Large intestine (tissue), 3 donors: ENCODE results near the gene ACSL6. TPM values are rescaled to one million over a fixed set of nuclear protein-coding genes. Genes with fewer than 3 reads are reported as not detected.

Experiments
- DNase-seq, 2 donors: peaks; one replicate each; pipeline versions ENCODE4 v3.0.0 to v3.0.0-alpha.2; 2013
- H3K27ac ChIP-seq: one replicate; pipeline ENCODE4 v1.5.1; 2013; ENCODE audit warnings: low read length
- H3K27me3 ChIP-seq: 2 replicates; pipeline ENCODE4 v1.6.1; 2013; ENCODE audit warnings: low read length; ENCODE audit not compliant: control insufficient read depth, insufficient read depth
- H3K36me3 ChIP-seq: 2 replicates; pipeline ENCODE4 v1.6.1; 2013; ENCODE audit warnings: low read length; ENCODE audit not compliant: control insufficient read depth, insufficient read depth
- H3K4me1 ChIP-seq: one replicate; pipeline ENCODE4 v1.6.1; 2013; ENCODE audit warnings: low read length; ENCODE audit not compliant: control insufficient read depth, insufficient read depth
- H3K4me3 ChIP-seq: one replicate; pipeline ENCODE4 v1.5.1; 2013; ENCODE audit warnings: low read length
- H3K9me3 ChIP-seq: one replicate; pipeline ENCODE4 v1.6.1; 2013; ENCODE audit warnings: mild to moderate bottlenecking, low read depth, low read length, moderate library complexity; ENCODE audit not compliant: control insufficient read depth
- WGBS: methylation state at CpG from one replicate; pipeline ENCODE4 v1.1.5; 2013; ENCODE audit warnings: low lambda C conversion rate; ENCODE audit not compliant: insufficient coverage; 5-methylcytosine and 5-hydroxymethylcytosine counted together
- polyA plus RNA-seq: library from polyadenylated mRNA; unstranded; fragments of 120-200 nt; gene quantifications from one replicate; pipeline ENCODE4 v1.2.1, GENCODE V29; 2013

The ACSL6 gene
- polyA plus RNA-seq, 1 donor: 2.9 TPM

DNA sequence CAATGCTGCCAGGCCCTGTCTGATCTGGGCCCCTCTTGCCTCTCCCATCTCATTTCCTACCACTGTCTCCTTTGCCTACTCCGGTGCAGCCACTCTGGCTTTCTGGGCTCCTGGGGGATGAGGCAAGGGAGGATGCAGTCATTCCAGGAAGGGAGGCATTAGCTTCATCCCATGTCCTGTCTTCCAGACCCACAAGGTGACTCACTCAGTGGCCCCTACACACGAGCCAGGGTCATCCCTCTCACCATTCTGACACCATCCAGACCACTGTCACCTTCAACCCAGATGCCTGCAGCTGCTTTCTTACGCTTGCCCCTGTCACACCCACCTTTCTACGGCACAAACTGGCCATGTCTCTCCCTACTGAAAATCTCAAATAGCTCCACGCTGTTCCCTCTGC lies 19.1 kb downstream of the ACSL6 start:
- no peak for DNase-seq
- Histone ChIP-seq H3K27me3 (no peaks in the 10 kb centered on the region), H3K9me3 (no peaks in the 10 kb centered on the region), H3K27ac (no peak overlapping the region), H3K4me1 (peaks cover 18% of the 10 kb centered on the region), H3K36me3 (no peaks in the 10 kb centered on the region), H3K4me3 (no peak overlapping the region)
- WGBS: no CpG with 5 or more reads among the region's 5 CpGs

DNA sequence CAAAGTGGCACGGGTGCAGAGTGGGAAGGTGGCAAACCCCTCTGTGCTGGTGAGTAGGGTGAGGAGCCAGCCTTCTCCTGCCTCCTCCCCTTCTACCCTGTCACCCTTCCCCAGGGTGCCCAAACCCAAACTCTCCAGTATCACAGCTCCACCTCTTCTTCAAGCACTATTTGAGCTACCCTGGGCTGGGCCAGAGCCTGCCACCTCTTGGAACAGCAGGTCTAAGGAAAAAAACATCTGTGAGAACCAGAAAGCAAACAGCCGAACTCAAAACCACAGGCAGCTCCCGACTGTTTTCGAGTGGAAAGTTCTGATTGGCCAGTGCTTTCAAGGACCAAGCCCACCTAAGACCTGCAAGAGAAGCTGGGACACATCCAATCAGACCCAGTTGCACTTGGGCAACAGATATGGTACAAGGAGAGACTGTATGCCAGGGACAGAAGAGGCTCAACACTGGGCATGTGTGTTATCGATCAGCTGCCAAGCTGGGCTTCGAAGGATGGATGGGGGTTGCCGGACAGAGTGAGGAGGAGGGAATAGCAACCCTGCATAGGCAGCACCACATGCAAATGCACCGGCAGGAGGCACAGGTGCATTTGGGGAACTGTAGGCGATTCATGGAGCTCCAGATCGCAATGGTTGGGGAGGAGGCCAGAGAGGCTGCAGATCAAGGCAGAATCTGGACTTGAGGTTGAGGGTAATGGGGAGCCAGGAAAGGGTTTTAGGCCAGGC lies 19.7 kb downstream of the ACSL6 start:
- no peaks in the 10 kb centered on the region for H3K9me3 ChIP-seq
- no peak overlapping the region for H3K27ac ChIP-seq
- DNase-seq: no peak
- H3K27me3 ChIP-seq: no peaks in the 10 kb centered on the region
- no peaks in the 10 kb centered on the region for H3K36me3 ChIP-seq
- WGBS: no CpG with 5 or more reads among the region's 10 CpGs
- peaks cover 12% of the 10 kb centered on the region for H3K4me1 ChIP-seq
- no peak overlapping the region for H3K4me3 ChIP-seq

DNA sequence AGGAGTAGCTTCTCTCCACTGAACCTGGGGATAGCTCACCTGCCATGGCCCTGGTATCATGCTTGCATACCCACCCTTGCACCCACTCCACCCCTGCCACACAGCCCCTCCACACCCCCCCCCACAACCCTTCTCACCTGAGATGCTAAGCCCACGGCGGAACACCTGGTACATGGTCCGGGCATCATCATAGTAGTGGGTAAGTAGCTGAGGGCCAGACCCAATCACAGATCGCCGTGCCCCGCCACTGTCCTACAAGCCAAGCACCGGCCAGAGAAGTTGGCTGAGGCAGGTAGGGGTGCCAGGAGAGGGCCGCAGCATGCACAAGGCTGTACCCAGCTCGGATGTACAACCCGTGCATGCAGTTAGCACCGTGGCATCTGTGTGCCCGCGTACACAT lies 20.7 kb downstream of the ACSL6 start:
- Histone ChIP-seq H3K9me3 (no peaks in the 10 kb centered on the region), H3K27me3 (no peaks in the 10 kb centered on the region), H3K4me3 (no peak overlapping the region), H3K27ac (no peak overlapping the region), H3K36me3 (no peaks in the 10 kb centered on the region), H3K4me1 (peaks cover 8% of the 10 kb centered on the region)
- DNase-seq: no peak
- no CpG with 5 or more reads among the region's 13 CpGs for WGBS

DNA sequence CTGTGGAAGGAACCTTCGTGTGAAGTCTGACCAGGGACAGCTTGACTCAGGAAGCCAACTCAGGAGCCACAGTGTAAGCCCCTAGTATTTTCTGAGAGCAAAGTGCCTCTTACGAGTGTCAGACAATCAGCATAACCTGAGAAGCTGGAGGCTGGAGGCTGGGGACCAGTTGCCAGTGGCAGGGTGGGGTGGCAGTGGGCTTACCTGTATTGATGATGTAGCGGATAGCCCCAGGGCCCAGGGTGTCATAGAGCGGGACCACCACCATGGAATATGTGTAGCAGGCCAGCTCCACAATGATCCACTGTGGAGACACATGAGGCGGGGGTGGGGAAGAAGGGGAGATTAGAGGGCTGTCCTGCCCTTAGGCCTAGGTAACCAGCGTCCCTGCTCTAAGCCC lies 22.9 kb downstream of the ACSL6 start:
- no peak overlapping the region for H3K27ac ChIP-seq
- no peaks in the 10 kb centered on the region for H3K4me1 ChIP-seq
- no CpG with 5 or more reads among the region's 6 CpGs for WGBS
- no peaks in the 10 kb centered on the region for H3K36me3 ChIP-seq
- H3K9me3 ChIP-seq: no peaks in the 10 kb centered on the region
- H3K27me3 ChIP-seq: no peaks in the 10 kb centered on the region
- no peak overlapping the region for H3K4me3 ChIP-seq
- no peak for DNase-seq

DNA sequence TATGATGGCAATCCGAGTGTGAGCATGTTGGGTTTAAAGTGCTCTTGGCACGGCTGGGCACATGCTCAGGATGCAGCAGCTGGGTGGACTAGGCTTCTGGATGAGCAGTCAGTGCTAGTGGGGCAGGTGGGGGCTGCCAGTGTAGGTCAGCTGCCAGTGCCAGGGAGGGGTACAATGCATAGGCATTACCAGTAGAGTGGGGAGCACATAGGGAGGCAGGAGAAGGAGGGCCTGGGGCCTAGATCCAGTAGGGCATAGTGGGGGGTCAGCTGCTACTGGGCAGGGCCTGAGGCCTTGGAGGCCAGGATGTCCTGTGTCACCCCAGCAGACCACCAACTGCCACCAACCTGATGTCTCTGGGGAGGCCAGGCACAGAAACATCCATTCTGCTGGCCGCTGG lies 24.2 kb downstream of the ACSL6 start:
- Histone ChIP-seq H3K4me3 (no peak overlapping the region), H3K36me3 (no peaks in the 10 kb centered on the region), H3K27ac (no peak overlapping the region), H3K27me3 (no peaks in the 10 kb centered on the region), H3K4me1 (no peaks in the 10 kb centered on the region), H3K9me3 (no peaks in the 10 kb centered on the region)
- WGBS: no CpG with 5 or more reads among the region's 3 CpGs
- no peak for DNase-seq

DNA sequence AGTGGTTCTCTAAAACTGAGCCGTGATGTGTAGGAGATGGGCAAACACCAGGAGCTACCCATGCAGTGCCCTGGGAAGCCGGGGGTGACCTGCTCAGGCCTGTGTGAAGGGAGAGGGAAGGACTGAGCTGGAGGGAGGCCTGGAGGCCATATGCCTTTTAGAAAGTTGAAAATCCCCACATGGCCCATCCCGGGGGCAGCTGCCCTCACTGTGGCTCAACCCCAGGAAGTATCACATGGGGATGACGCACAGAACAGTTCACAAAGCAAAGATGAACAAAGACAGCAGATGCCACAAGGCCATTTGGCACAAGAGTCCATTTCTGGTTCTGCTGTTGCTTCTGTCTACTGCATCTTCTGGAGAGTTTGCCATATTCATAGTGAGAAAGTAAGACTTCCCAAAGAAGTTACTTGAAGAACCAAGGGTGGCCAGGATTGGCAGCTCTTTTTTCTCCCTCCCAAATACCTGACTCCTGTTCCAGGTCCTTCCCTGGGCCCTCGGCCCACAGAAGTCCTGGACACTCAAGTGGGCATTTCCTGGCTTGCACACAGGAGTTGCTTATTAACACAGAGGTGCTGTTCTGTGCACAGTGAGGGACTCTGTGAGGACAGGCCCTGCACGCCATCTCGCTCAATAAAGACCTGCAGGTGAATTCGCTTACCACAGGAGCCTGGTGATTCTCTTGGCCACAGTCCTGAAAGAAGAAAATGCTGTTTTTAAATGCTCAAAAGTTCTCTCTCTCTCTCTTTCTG lies 25.1 kb downstream of the ACSL6 start:
- DNase-seq: no peak
- WGBS: no CpG with 5 or more reads among the region's 8 CpGs

DNA sequence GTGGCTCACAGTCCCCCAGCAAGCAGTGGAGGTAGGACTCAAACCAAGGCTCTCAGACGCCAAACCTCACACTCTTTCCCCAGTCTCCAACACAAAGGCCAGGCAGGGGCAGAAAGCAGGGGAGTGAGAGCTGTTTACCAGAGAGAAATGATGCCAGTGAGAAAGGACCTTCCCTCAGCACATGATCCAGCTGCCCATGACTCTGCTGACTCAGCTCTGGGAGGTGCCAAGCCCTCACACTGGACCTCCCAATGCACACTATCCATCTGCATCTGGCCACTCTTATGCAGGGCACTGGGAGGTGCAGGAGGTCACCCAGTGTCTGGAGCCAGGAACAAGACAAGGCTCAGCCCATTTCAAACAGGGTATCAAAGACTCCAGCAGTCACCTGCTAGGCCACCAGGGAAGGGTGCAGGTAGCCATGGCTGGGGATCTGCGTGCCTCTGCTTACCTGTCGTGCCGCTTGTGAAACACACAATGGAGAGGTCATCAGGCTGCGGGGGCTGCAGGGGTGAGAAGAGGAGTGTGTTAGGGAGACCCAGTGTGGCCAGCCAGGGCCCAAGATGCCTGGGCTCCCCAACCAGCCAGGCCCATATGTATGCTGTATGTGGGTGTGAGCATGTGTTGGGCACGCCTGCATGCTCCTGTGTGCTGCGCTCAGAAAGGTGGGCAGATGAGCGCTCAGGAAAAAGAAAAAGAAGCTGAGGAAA lies 26.3 kb downstream of the ACSL6 start:
- H3K36me3 ChIP-seq: no peaks in the 10 kb centered on the region
- H3K4me1 ChIP-seq: no peaks in the 10 kb centered on the region
- H3K27ac ChIP-seq: no peak overlapping the region
- 100% methylated on average over 1 of the region's 8 CpGs for WGBS
- no peak overlapping the region for H3K4me3 ChIP-seq
- no peaks in the 10 kb centered on the region for H3K9me3 ChIP-seq
- H3K27me3 ChIP-seq: no peaks in the 10 kb centered on the region
- no peak for DNase-seq

More for the DNA sequence above, 25.1 kb downstream of the ACSL6 start:
- Histone ChIP-seq H3K4me3 (no peak overlapping the region), H3K9me3 (no peaks in the 10 kb centered on the region), H3K4me1 (no peaks in the 10 kb centered on the region), H3K27me3 (no peaks in the 10 kb centered on the region), H3K27ac (no peak overlapping the region), H3K36me3 (no peaks in the 10 kb centered on the region)

DNA sequence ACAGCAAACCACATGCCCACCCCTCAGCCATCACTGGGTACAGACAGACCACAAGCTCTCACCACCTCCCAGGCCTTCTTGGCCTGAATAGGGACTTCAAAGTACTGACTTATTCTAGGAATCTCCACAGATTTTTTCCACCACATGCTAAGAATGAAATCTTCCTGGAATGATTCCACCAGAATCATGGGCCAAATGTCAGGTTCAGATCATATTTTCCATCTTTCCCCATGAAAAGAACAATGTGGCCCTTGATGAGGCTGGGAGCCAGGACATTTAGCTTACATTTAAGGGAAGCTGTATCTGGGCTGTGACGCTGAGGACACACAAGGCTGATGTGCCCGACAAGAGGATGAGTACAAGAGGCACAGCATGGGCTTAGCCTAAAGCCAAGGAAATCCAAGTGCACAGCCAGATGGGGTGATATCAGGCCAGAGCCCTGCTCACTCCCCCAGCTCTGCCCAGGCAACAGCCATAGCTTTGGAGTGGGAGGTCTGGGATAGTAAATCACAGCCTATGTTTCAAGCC lies 28.1 kb downstream of the ACSL6 start:
- no peaks in the 10 kb centered on the region for H3K27me3 ChIP-seq
- no peak overlapping the region for H3K4me3 ChIP-seq
- no peak for DNase-seq
- no peaks in the 10 kb centered on the region for H3K4me1 ChIP-seq
- H3K9me3 ChIP-seq: no peaks in the 10 kb centered on the region
- H3K36me3 ChIP-seq: no peaks in the 10 kb centered on the region
- WGBS: no CpG with 5 or more reads among the region's 2 CpGs
- no peak overlapping the region for H3K27ac ChIP-seq

DNA sequence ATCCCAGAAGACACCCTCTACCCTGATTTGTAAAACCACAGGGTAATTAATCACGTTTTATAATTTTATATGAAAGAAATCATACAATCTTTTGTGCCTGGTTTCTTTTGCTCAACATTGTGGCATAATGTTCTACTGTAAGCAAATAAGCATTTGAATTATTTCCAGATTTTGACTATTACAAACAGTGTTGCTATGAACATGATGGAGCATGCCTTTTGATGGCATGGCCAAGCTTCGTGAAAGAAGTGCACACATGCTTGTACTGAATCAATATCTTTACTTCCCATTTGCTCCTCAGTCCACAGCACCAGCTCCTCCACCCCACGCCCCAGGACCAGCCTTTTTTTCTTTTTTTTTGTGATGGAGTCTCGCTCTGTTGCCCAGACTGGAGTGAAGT lies 29.9 kb downstream of the ACSL6 start:
- H3K27ac ChIP-seq: no peak overlapping the region
- H3K36me3 ChIP-seq: no peaks in the 10 kb centered on the region
- no CpG with 5 or more reads among the region's 4 CpGs for WGBS
- no peak overlapping the region for H3K4me3 ChIP-seq
- no peak for DNase-seq
- no peaks in the 10 kb centered on the region for H3K9me3 ChIP-seq
- H3K4me1 ChIP-seq: no peaks in the 10 kb centered on the region
- no peaks in the 10 kb centered on the region for H3K27me3 ChIP-seq

DNA sequence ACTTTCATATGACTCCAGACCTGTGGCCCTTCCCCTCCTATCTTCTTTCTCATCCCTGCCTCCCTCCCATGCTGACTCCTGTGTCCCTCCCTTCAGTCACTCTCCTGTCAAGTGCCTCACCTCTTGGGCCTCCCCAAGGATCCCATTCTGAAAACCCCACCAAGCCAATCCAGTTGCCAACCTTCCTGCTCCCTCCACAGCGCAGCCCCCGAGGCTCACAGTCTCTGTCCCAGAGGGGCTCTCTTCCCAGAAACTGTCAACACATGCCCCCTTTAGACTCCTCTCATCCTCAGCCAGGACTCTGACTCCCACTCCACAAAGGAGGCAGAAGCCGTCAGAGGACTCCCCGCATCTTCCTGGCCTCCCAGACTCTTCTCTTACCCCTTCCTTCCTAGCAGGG lies 30.8 kb downstream of the ACSL6 start:
- H3K27me3 ChIP-seq: no peaks in the 10 kb centered on the region
- H3K4me1 ChIP-seq: no peaks in the 10 kb centered on the region
- no peak for DNase-seq
- H3K27ac ChIP-seq: no peak overlapping the region
- H3K4me3 ChIP-seq: no peak overlapping the region
- no peaks in the 10 kb centered on the region for H3K9me3 ChIP-seq
- 90% methylated on average over 2 of the region's 4 CpGs for WGBS
- no peaks in the 10 kb centered on the region for H3K36me3 ChIP-seq
